Activated naive CD8-positive, alpha-beta T cell (primary cell): Measurements from ENCODE around the gene GID8.

Experiments used
- H3K27ac Mint-ChIP-seq: one replicate; pipeline ENCODE4 v1.8.0; 2021; ENCODE audit warnings: mixed read lengths
- H3K27me3 Mint-ChIP-seq: one replicate; pipeline ENCODE4 v1.8.0; 2021; ENCODE audit warnings: mixed read lengths
- H3K36me3 Mint-ChIP-seq: one replicate; pipeline ENCODE4 v1.8.0; 2021; ENCODE audit warnings: mixed read lengths
- H3K4me1 Mint-ChIP-seq: one replicate; pipeline ENCODE4 v1.8.0; 2021; ENCODE audit warnings: low read depth, mixed read lengths
- H3K4me3 Mint-ChIP-seq: one replicate; pipeline ENCODE4 v1.8.0; 2021; ENCODE audit warnings: mild to moderate bottlenecking, mixed read lengths
- H3K9me3 Mint-ChIP-seq: one replicate; pipeline ENCODE4 v1.8.0; 2021; ENCODE audit warnings: low read depth, mixed read lengths

Gene GID8

GRCh38 chr20:62938105-62938888, at the start of gene GID8:
Gene GID8, plus strand, starts transcription at chr20:62938147. Its CDS starts 3,356 bp downstream, at chr20:62941503.
- H3K27ac Mint-ChIP-seq: peak within 1 kb of the TSS; percentile 97
- H3K36me3 Mint-ChIP-seq: peaks cover 2% of the 10 kb centered on the region
- no peaks in the 10 kb centered on the region for H3K9me3 Mint-ChIP-seq

GRCh38 chr20:62888406-62888805, 49.5 kb upstream of the GID8 start:
- Mint-ChIP-seq H3K36me3 (peaks cover 8% of the 10 kb centered on the region), H3K27me3 (no peaks in the 10 kb centered on the region), H3K9me3 (no peaks in the 10 kb centered on the region), H3K27ac (no peak overlapping the region), H3K4me3 (no peak overlapping the region), H3K4me1 (peaks cover 44% of the 10 kb centered on the region)

More at GRCh38 chr20:62938105-62938888, at the start of gene GID8:
- no peaks in the 10 kb centered on the region for H3K27me3 Mint-ChIP-seq
- peaks cover 35% of the 10 kb centered on the region for H3K4me1 Mint-ChIP-seq
- H3K4me3 Mint-ChIP-seq: peak within 1 kb of the TSS; percentile 95

GRCh38 chr20:62888910-62889309, 49.0 kb upstream of the GID8 start:
- Mint-ChIP-seq H3K9me3 (no peaks in the 10 kb centered on the region), H3K4me1 (peaks cover 45% of the 10 kb centered on the region), H3K36me3 (peaks cover 8% of the 10 kb centered on the region), H3K4me3 (no peak overlapping the region), H3K27ac (no peak overlapping the region), H3K27me3 (no peaks in the 10 kb centered on the region)

- Mint-ChIP-seq H3K9me3 (no peaks in the 10 kb centered on the region), H3K4me3 (no peak overlapping the region), H3K27me3 (no peaks in the 10 kb centered on the region), H3K4me1 (peaks cover 45% of the 10 kb centered on the region), H3K27ac (no peak overlapping the region), H3K36me3 (peaks cover 10% of the 10 kb centered on the region)
Observed at GRCh38 chr20:62889411-62889810, 48.5 kb upstream of the GID8 start.

- Mint-ChIP-seq H3K36me3 (peaks cover 10% of the 10 kb centered on the region), H3K4me1 (peaks cover 45% of the 10 kb centered on the region), H3K27me3 (no peaks in the 10 kb centered on the region), H3K27ac (no peak overlapping the region), H3K9me3 (no peaks in the 10 kb centered on the region), H3K4me3 (no peak overlapping the region)
Observed at GRCh38 chr20:62889871-62890270, 48.1 kb upstream of the GID8 start.

- Mint-ChIP-seq H3K4me1 (peaks cover 45% of the 10 kb centered on the region), H3K27me3 (no peaks in the 10 kb centered on the region), H3K27ac (peak overlapping the region; percentile 58), H3K36me3 (peaks cover 13% of the 10 kb centered on the region), H3K9me3 (no peaks in the 10 kb centered on the region), H3K4me3 (no peak overlapping the region)
Observed at GRCh38 chr20:62890444-62890843, 47.5 kb upstream of the GID8 start.

- H3K9me3 Mint-ChIP-seq: no peaks in the 10 kb centered on the region
- no peaks in the 10 kb centered on the region for H3K27me3 Mint-ChIP-seq
- H3K4me3 Mint-ChIP-seq: peak overlapping the region; percentile 10
- peaks cover 45% of the 10 kb centered on the region for H3K4me1 Mint-ChIP-seq
- peaks cover 16% of the 10 kb centered on the region for H3K36me3 Mint-ChIP-seq
- peak overlapping the region; percentile 58 for H3K27ac Mint-ChIP-seq
Observed at GRCh38 chr20:62891111-62891510, 46.8 kb upstream of the GID8 start.

GRCh38 chr20:62892348-62893304, 45.3 kb upstream of the GID8 start:
- Mint-ChIP-seq H3K27ac (no peak overlapping the region), H3K4me3 (no peak overlapping the region), H3K36me3 (peaks cover 16% of the 10 kb centered on the region), H3K9me3 (no peaks in the 10 kb centered on the region), H3K27me3 (no peaks in the 10 kb centered on the region), H3K4me1 (peaks cover 36% of the 10 kb centered on the region)

GRCh38 chr20:62893700-62894099, 44.2 kb upstream of the GID8 start:
- no peak overlapping the region for H3K4me3 Mint-ChIP-seq
- H3K4me1 Mint-ChIP-seq: peaks cover 41% of the 10 kb centered on the region
- H3K27ac Mint-ChIP-seq: no peak overlapping the region
- H3K9me3 Mint-ChIP-seq: no peaks in the 10 kb centered on the region
- peaks cover 16% of the 10 kb centered on the region for H3K36me3 Mint-ChIP-seq
- no peaks in the 10 kb centered on the region for H3K27me3 Mint-ChIP-seq

GRCh38 chr20:62894261-62894660, 43.7 kb upstream of the GID8 start:
- Mint-ChIP-seq H3K27me3 (no peaks in the 10 kb centered on the region), H3K4me1 (peaks cover 47% of the 10 kb centered on the region), H3K27ac (no peak overlapping the region), H3K36me3 (peaks cover 16% of the 10 kb centered on the region), H3K4me3 (no peak overlapping the region), H3K9me3 (no peaks in the 10 kb centered on the region)

- Mint-ChIP-seq H3K4me1 (peaks cover 56% of the 10 kb centered on the region), H3K36me3 (peaks cover 16% of the 10 kb centered on the region), H3K27ac (no peak overlapping the region), H3K4me3 (no peak overlapping the region), H3K9me3 (no peaks in the 10 kb centered on the region), H3K27me3 (no peaks in the 10 kb centered on the region)
Observed at GRCh38 chr20:62895539-62895938, 42.4 kb upstream of the GID8 start.

GRCh38 chr20:62896526-62896925, 41.4 kb upstream of the GID8 start:
- H3K27me3 Mint-ChIP-seq: no peaks in the 10 kb centered on the region
- no peak overlapping the region for H3K4me3 Mint-ChIP-seq
- H3K36me3 Mint-ChIP-seq: peaks cover 13% of the 10 kb centered on the region
- H3K4me1 Mint-ChIP-seq: peaks cover 51% of the 10 kb centered on the region
- H3K9me3 Mint-ChIP-seq: no peaks in the 10 kb centered on the region
- no peak overlapping the region for H3K27ac Mint-ChIP-seq

- Mint-ChIP-seq H3K4me3 (no peak overlapping the region), H3K4me1 (peaks cover 41% of the 10 kb centered on the region), H3K27ac (peak overlapping the region; percentile 50), H3K27me3 (no peaks in the 10 kb centered on the region), H3K9me3 (no peaks in the 10 kb centered on the region), H3K36me3 (peaks cover 8% of the 10 kb centered on the region)
Observed at GRCh38 chr20:62897666-62898065, 40.3 kb upstream of the GID8 start.

- Mint-ChIP-seq H3K9me3 (no peaks in the 10 kb centered on the region), H3K36me3 (peaks cover 8% of the 10 kb centered on the region), H3K4me3 (no peak overlapping the region), H3K4me1 (peaks cover 35% of the 10 kb centered on the region), H3K27me3 (no peaks in the 10 kb centered on the region), H3K27ac (peak overlapping the region; percentile 66)
Observed at GRCh38 chr20:62898093-62898964, 39.6 kb upstream of the GID8 start.
